Cerebellar nuclear complex (tissue), 1 donor: ENCODE measurements around the gene CACNG4.

Source experiments
- DNase-seq, 2 experiments: peaks; one replicate each; lab custom pipeline; 2025; lab: John Stamatoyannopoulos, UW

Gene CACNG4

GRCh38 chr17:67066717-67067116 is 102.2 kb downstream of the CACNG4 start:
- DNase-seq: no peak

GRCh38 chr17:67067571-67068482 is 103.3 kb downstream of the CACNG4 start:
- DNase-seq: no peak

- no peak for DNase-seq
Measured at GRCh38 chr17:67068999-67069398, 104.5 kb downstream of the CACNG4 start.

- no peak for DNase-seq
Measured at GRCh38 chr17:67069603-67070136, 105.2 kb downstream of the CACNG4 start.

GRCh38 chr17:67071595-67071994 is 107.1 kb downstream of the CACNG4 start:
- DNase-seq: no peak

GRCh38 chr17:67072885-67073284 is 108.4 kb downstream of the CACNG4 start:
- no peak for DNase-seq

- no peak for DNase-seq
Measured at GRCh38 chr17:67074781-67075180, 110.3 kb downstream of the CACNG4 start.

GRCh38 chr17:67076290-67076689 is 111.8 kb downstream of the CACNG4 start:
- no peak for DNase-seq

GRCh38 chr17:67078292-67078691 is 113.8 kb downstream of the CACNG4 start:
- DNase-seq: no peak

GRCh38 chr17:67079491-67079890 is 115.0 kb downstream of the CACNG4 start:
- DNase-seq: no peak

- no peak for DNase-seq
Measured at GRCh38 chr17:67080804-67081203, 116.3 kb downstream of the CACNG4 start.

GRCh38 chr17:67082107-67082506 is 117.6 kb downstream of the CACNG4 start:
- DNase-seq: no peak
